ENCODE results near the gene MYLK. TPM values are rescaled to one million over a fixed set of nuclear protein-coding genes. Genes with fewer than 3 reads are reported as not detected.

Gene MYLK
- total and polyA plus RNA-seq, 10 of the 15 experiments (the other 5 are each of a cell fraction or from before 2014, with no cell fraction given) = 0.04 to 1.6 (median 0.42) TPM; not detected in 1

GRCh38 chr3:123655400-123655799, 228.7 kb downstream of the MYLK start:
- no TSS peak for BruUV-seq (replicated peaks)
- FAIRE-seq = no peak
- H2AFZ ChIP-seq (ENCODE audit: control insufficient read depth, low read depth, low read length) = no peak overlapping the region
- TF ChIP-seq ATF2 (IDR thresholded peaks at IDR 0.05; ENCODE audit: low read length) (no peak), SMAD5 (IDR thresholded peaks at IDR 0.05; ENCODE audit: low read depth) (no peak), BCLAF1 (IDR thresholded peaks at IDR 0.05) (no peak), POU2F2 (IDR thresholded peaks at IDR 0.05; ENCODE audit: borderline replicate concordance, low read depth, low read length) (no peak), LARP7 (IDR thresholded peaks at IDR 0.05) (no peak), HCFC1 (IDR thresholded peaks at IDR 0.05; ENCODE audit: low read length) (no peak), POLR2AphosphoS5 (IDR thresholded peaks at IDR 0.05; ENCODE audit: low read length) (no peak), NFYB (IDR thresholded peaks at IDR 0.05; ENCODE audit: insufficient read depth, low read depth, low read length) (no peak), CHD1 (IDR thresholded peaks at IDR 0.05; ENCODE audit: low read depth, low read length) (no peak), PRDM15 (CRISPR knock-in tag; IDR thresholded peaks at IDR 0.05) (no peak)
- TF ChIP-seq, protein P1, sequence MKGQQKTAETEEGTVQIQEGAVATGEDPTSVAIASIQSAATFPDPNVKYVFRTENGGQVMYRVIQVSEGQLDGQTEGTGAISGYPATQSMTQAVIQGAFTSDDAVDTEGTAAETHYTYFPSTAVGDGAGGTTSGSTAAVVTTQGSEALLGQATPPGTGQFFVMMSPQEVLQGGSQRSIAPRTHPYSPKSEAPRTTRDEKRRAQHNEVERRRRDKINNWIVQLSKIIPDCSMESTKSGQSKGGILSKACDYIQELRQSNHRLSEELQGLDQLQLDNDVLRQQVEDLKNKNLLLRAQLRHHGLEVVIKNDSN (IDR thresholded peaks at IDR 0.05; ENCODE audit: borderline replicate concordance, extremely low read length, insufficient read depth, low read depth, low read length) = no peak
- intact Hi-C loops (cut with micrococcal nuclease; ENCODE audit: unreplicated experiment) = no loop called here
- ChIA-PET SMC1A (ENCODE audit: uncharacterized antibody, unreplicated experiment) (interaction anchor here (1.0 to 4.2 kb wide), 2 partner anchors 13 to 69 kb away, joined by 3 to 18 read pairs; no protein-coding TSS in a partner anchor), RAD21 (ENCODE audit: unreplicated experiment) (no interaction called here), CTCF (interaction anchor here (1.0 to 4.5 kb wide), 4 partner anchors 14 to 68 kb away, joined by 3 to 39 read pairs (median 10); no protein-coding TSS in a partner anchor), POLR2A (no interaction called here)
- H4K20me1 ChIP-seq (ENCODE audit: control insufficient read depth, insufficient read depth) = no peaks in the 10 kb centered on the region
- no peak overlapping the region for H3K4me2 ChIP-seq (ENCODE audit: control insufficient read depth, insufficient read depth)
- H3K27ac ChIP-seq (ENCODE audit: control insufficient read depth, insufficient read depth) = no peak overlapping the region
- H3K36me3 ChIP-seq (ENCODE audit: control insufficient read depth in 2 of 2, insufficient read depth in 2 of 2, low read length in 1 of 2) = no peaks in the 10 kb centered on the region
- H3K4me3 ChIP-seq = no peak overlapping the region
- in situ Hi-C loops (cut with MboI) = no loop called here
- H3K9me3 ChIP-seq (replicated peaks; ENCODE audit: control insufficient read depth, insufficient read depth, low read length) = peaks cover 3% of the 10 kb centered on the region; the same call in 2 of the 3 replicates
- no peak for DNase-seq (ENCODE audit: low read depth, low spot score)
- no peak overlapping the region for H3K9ac ChIP-seq (ENCODE audit: control insufficient read depth, insufficient read depth, low read length)
- no peak for ATAC-seq
- no peaks in the 10 kb centered on the region; a peak in 2 of 4 replicates for H3K27me3 ChIP-seq (replicated peaks in 1 of 2; ENCODE audit: control insufficient read depth in 2 of 2, insufficient read depth in 2 of 2, low read length in 1 of 2)
- WGBS (ENCODE audit: insufficient coverage, insufficient replicate concordance, low lambda C conversion rate, missing lambda C conversion rate) = 15% methylated on average over 2 of the region's 2 CpGs
- no peaks in the 10 kb centered on the region for H3K4me1 ChIP-seq (ENCODE audit: control insufficient read depth, insufficient read depth, low read length)
- H3K79me2 ChIP-seq (ENCODE audit: control insufficient read depth, insufficient read depth, low read length) = no peaks in the 10 kb centered on the region
